NB4 (cell line): ENCODE data around the gene UGT8.

Experiments
- CTCF ChIP-seq: IDR thresholded peaks from one replicate; pipeline ENCODE4 v1.5.1; 2012; ENCODE audit warnings: low read depth, low read length
- MAX ChIP-seq: IDR thresholded peaks from 2 replicates; pipeline ENCODE4 v1.6.1; 2011; ENCODE audit warnings: low read depth, low read length
- MYC ChIP-seq: IDR thresholded peaks from 2 replicates; pipeline ENCODE4 v1.6.1; 2011; ENCODE audit warnings: low read depth, low read length
- POLR2A ChIP-seq: IDR thresholded peaks from 2 replicates; pipeline ENCODE4 v1.6.1; 2011; ENCODE audit warnings: mild to moderate bottlenecking; ENCODE audit not compliant: insufficient read length; ENCODE audit errors: extremely low read depth

GRCh38 chr4:114701491-114701890 lies 102.9 kb downstream of the UGT8 start:
- TF ChIP-seq CTCF (no peak), POLR2A (no peak), MAX (no peak), MYC (no peak)
